IPS-NIHi11 (cell line): ENCODE data around the gene SUGCT.
"Not testable (repeated sequence)": the region's sequence is repeated elsewhere in the genome, so short reads cannot be mapped to it uniquely, and the experiment has no call there.

ENCODE experiments used
- DNase-seq: peaks from one replicate; pipeline ENCODE4 v3.0.0; 2012; ENCODE audit warnings: mixed read lengths, low spot score

Gene SUGCT

GRCh38 chr7:40263752-40264390 is 129.1 kb downstream of the SUGCT start:
- DNase-seq = no peak

GRCh38 chr7:40267583-40267982 is 132.8 kb downstream of the SUGCT start:
- DNase-seq = no peak

GRCh38 chr7:40268810-40269209 is 134.0 kb downstream of the SUGCT start:
- not testable (repeated sequence) for DNase-seq

- no peak for DNase-seq
These were observed 141.3 kb downstream of the SUGCT start for GRCh38 chr7:40276061-40276460.

- DNase-seq = no peak
These were observed 145.2 kb downstream of the SUGCT start for GRCh38 chr7:40279991-40280390.

- no peak for DNase-seq
These were observed 148.1 kb downstream of the SUGCT start for GRCh38 chr7:40282858-40283257.

- DNase-seq = no peak
These were observed 148.6 kb downstream of the SUGCT start for GRCh38 chr7:40283391-40283790.

- DNase-seq = no peak
These were observed 154.0 kb downstream of the SUGCT start for GRCh38 chr7:40288827-40289226.

GRCh38 chr7:40297741-40298311 is 163.0 kb downstream of the SUGCT start:
- DNase-seq = no peak

GRCh38 chr7:40298421-40298820 is 163.6 kb downstream of the SUGCT start:
- DNase-seq = no peak

- DNase-seq = peak; percentile 27
These were observed 164.3 kb downstream of the SUGCT start for GRCh38 chr7:40299097-40299496.

GRCh38 chr7:40300146-40300670 is 165.4 kb downstream of the SUGCT start:
- DNase-seq = no peak

GRCh38 chr7:40301486-40302068 is 166.8 kb downstream of the SUGCT start:
- no peak for DNase-seq

- no peak for DNase-seq
These were observed 169.2 kb downstream of the SUGCT start for GRCh38 chr7:40303996-40304395.

GRCh38 chr7:40305229-40305628 is 170.4 kb downstream of the SUGCT start:
- no peak for DNase-seq

GRCh38 chr7:40306025-40306424 is 171.2 kb downstream of the SUGCT start:
- no peak for DNase-seq

GRCh38 chr7:40306596-40306995 is 171.8 kb downstream of the SUGCT start:
- DNase-seq = no peak

- DNase-seq = no peak
These were observed 175.5 kb downstream of the SUGCT start for GRCh38 chr7:40310258-40310657.

GRCh38 chr7:40311307-40311706 is 176.5 kb downstream of the SUGCT start:
- DNase-seq = no peak

GRCh38 chr7:40315277-40315676 is 180.5 kb downstream of the SUGCT start:
- no peak for DNase-seq

GRCh38 chr7:40316176-40316575 is 181.4 kb downstream of the SUGCT start:
- DNase-seq = no peak

- no peak for DNase-seq
These were observed 190.1 kb downstream of the SUGCT start for GRCh38 chr7:40324914-40325313.

GRCh38 chr7:40327113-40327512 is 192.3 kb downstream of the SUGCT start:
- no peak for DNase-seq

GRCh38 chr7:40327873-40328272 is 193.1 kb downstream of the SUGCT start:
- no peak for DNase-seq
